ENCODE data around the gene HSP90AB1.
A peak's percentile ranks its signal among the peaks of the same experiment; 100 is the strongest.

The HSP90AB1 gene

DNA sequence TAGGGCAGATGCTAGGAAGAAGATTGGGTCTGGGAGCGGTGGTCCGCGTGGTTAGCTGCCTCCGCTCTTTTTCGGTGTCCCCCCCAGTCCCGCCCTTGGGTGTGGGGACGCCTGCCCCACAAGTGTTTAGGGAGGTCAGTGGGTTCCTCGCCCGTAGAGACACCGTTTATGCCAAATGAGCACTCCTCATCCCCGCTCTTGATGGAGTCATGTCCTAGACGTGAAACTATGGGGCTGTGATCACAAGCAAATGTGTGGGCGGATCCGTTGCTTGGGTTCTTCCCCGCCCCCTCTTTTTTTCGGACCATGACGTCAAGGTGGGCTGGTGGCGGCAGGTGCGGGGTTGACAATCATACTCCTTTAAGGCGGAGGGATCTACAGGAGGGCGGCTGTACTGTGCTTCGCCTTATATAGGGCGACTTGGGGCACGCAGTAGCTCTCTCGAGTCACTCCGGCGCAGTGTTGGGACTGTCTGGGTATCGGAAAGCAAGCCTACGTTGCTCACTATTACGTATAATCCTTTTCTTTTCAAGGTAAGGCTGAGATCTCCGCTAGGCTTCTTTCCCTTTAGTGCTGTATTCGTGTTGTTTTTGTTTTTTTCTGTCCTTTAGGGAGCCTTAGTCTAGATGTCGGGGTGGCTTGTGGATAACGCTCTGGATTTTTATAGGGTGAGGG, at the start of gene HSP90AB1:
Gene HSP90AB1, plus strand, starts transcription at position 439 of the 675 bp plus-strand sequence. CDS start 1,529 bp downstream, outside the sequence.
- peaks cover 45% of the 10 kb centered on the region for H3K79me2 ChIP-seq (ENCODE audit: control insufficient read depth, low read length)
- peak within 1 kb of the TSS; percentile 83 for H3K4me3 ChIP-seq (ENCODE audit: low read length)
- no peaks in the 10 kb centered on the region for H3K9me2 ChIP-seq (replicated peaks; ENCODE audit: control insufficient read depth, low read length)
- H4K20me1 ChIP-seq (ENCODE audit: control insufficient read depth, insufficient read depth, low read depth, low read length): peaks cover 34% of the 10 kb centered on the region
- H3F3A ChIP-seq (ENCODE audit: control insufficient read depth, insufficient read depth): peaks cover 51% of the 10 kb centered on the region
- peaks cover 32% of the 10 kb centered on the region for H3K4me1 ChIP-seq (ENCODE audit: control insufficient read depth, low read length)
- H3K27me3 ChIP-seq (ENCODE audit: control insufficient read depth, low read length): no peaks in the 10 kb centered on the region
- peak within 1 kb of the TSS; percentile 83 for H3K27ac ChIP-seq (ENCODE audit: low read depth, low read length)
- H3K36me3 ChIP-seq (ENCODE audit: control insufficient read depth, low read length): peaks cover 49% of the 10 kb centered on the region
- no peak for TF ChIP-seq EZH2phosphoT487 (IDR thresholded peaks at IDR 0.05; ENCODE audit: borderline replicate concordance, low read length)
- TF ChIP-seq, protein P1, sequence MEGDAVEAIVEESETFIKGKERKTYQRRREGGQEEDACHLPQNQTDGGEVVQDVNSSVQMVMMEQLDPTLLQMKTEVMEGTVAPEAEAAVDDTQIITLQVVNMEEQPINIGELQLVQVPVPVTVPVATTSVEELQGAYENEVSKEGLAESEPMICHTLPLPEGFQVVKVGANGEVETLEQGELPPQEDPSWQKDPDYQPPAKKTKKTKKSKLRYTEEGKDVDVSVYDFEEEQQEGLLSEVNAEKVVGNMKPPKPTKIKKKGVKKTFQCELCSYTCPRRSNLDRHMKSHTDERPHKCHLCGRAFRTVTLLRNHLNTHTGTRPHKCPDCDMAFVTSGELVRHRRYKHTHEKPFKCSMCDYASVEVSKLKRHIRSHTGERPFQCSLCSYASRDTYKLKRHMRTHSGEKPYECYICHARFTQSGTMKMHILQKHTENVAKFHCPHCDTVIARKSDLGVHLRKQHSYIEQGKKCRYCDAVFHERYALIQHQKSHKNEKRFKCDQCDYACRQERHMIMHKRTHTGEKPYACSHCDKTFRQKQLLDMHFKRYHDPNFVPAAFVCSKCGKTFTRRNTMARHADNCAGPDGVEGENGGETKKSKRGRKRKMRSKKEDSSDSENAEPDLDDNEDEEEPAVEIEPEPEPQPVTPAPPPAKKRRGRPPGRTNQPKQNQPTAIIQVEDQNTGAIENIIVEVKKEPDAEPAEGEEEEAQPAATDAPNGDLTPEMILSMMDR (IDR thresholded peaks at IDR 0.05; ENCODE audit: low read depth, low read length, poor library complexity, severe bottlenecking): no peak
- no peaks in the 10 kb centered on the region for H3K9me3 ChIP-seq (ENCODE audit: control insufficient read depth, insufficient read depth, low read length)
- peak within 1 kb of the TSS; percentile 80 for H3K4me2 ChIP-seq (ENCODE audit: low read length)

DNA sequence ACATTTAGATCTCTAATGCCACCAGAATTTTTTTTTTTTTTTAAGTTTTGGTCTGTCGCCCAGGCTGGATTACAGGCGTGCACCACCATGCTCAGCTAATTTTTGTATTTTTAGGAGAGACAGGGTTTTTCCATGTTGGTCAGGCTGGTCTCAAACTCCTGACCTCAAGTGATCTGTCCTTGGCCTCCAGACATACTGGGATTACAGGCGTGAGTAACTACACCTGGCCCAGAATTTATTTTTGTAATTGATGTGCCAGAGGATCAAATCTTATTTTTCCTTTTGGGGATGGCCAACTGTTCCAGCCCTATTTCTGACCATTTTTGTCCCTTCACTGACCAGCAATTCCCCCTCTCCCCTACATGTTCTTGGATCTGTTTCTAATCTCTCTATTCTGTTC, 48.2 kb upstream of the HSP90AB1 start:
- Histone ChIP-seq H3F3A (ENCODE audit: control insufficient read depth, insufficient read depth) (no peaks in the 10 kb centered on the region), H3K9me3 (ENCODE audit: control insufficient read depth, insufficient read depth, low read length) (no peaks in the 10 kb centered on the region), H3K4me1 (ENCODE audit: control insufficient read depth, low read length) (no peaks in the 10 kb centered on the region), H3K9me2 (replicated peaks; ENCODE audit: control insufficient read depth, low read length) (no peaks in the 10 kb centered on the region), H4K20me1 (ENCODE audit: control insufficient read depth, insufficient read depth, low read depth, low read length) (no peaks in the 10 kb centered on the region), H3K4me2 (ENCODE audit: low read length) (no peak overlapping the region), H3K4me3 (ENCODE audit: low read length) (no peak overlapping the region), H3K79me2 (ENCODE audit: control insufficient read depth, low read length) (no peaks in the 10 kb centered on the region), H3K27ac (ENCODE audit: low read depth, low read length) (no peak overlapping the region), H3K36me3 (ENCODE audit: control insufficient read depth, low read length) (no peaks in the 10 kb centered on the region), H3K27me3 (ENCODE audit: control insufficient read depth, low read length) (peaks cover 5% of the 10 kb centered on the region; the same call in 1 of the 2 replicates)
- TF ChIP-seq EZH2phosphoT487 (IDR thresholded peaks at IDR 0.05; ENCODE audit: borderline replicate concordance, low read length): no peak
- TF ChIP-seq, protein P1 (IDR thresholded peaks at IDR 0.05; ENCODE audit: low read depth, low read length, poor library complexity, severe bottlenecking): no peak

DNA sequence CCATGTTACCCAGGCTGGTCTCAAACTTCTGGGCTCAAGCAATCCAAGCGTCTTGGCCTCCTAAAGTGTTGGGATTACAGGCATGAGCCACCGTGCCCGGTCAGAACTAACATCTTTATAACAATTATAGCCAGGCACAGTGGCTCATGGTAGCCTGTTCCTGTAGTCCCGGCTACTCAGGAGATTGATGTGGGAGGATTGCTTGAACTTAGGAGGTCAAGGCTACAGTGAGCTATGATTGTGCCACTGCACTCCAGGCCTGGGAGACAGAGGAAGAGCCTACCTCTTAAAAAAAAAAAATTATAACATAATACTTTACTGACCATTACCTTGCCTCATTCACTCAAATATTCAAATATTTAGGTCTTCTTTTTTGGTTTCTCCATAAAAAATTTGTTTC, 47.0 kb upstream of the HSP90AB1 start:
- no peaks in the 10 kb centered on the region for H3K36me3 ChIP-seq (ENCODE audit: control insufficient read depth, low read length)
- no peaks in the 10 kb centered on the region for H3K9me3 ChIP-seq (ENCODE audit: control insufficient read depth, insufficient read depth, low read length)
- H3K4me1 ChIP-seq (ENCODE audit: control insufficient read depth, low read length): no peaks in the 10 kb centered on the region
- no peak for TF ChIP-seq EZH2phosphoT487 (IDR thresholded peaks at IDR 0.05; ENCODE audit: borderline replicate concordance, low read length)
- TF ChIP-seq, protein P1 (IDR thresholded peaks at IDR 0.05; ENCODE audit: low read depth, low read length, poor library complexity, severe bottlenecking): no peak
- no peak overlapping the region for H3K4me2 ChIP-seq (ENCODE audit: low read length)
- H3K27ac ChIP-seq (ENCODE audit: low read depth, low read length): no peak overlapping the region
- no peaks in the 10 kb centered on the region for H4K20me1 ChIP-seq (ENCODE audit: control insufficient read depth, insufficient read depth, low read depth, low read length)
- no peaks in the 10 kb centered on the region for H3F3A ChIP-seq (ENCODE audit: control insufficient read depth, insufficient read depth)
- H3K9me2 ChIP-seq (replicated peaks; ENCODE audit: control insufficient read depth, low read length): no peaks in the 10 kb centered on the region
- H3K27me3 ChIP-seq (ENCODE audit: control insufficient read depth, low read length): peaks cover 5% of the 10 kb centered on the region; the same call in 1 of the 2 replicates
- no peak overlapping the region for H3K4me3 ChIP-seq (ENCODE audit: low read length)
- H3K79me2 ChIP-seq (ENCODE audit: control insufficient read depth, low read length): no peaks in the 10 kb centered on the region
